GM12878 (cell line): ENCODE measurements around the gene DNASE1L1. TPM values are rescaled to one million over a fixed set of nuclear protein-coding genes. Genes with fewer than 3 reads are reported as not detected.

Experiments used
- ATAC-seq: fragments of 200-7000 bp; cut with Tn5 transposase; 3 replicates; pipeline ENCODE4 v1.9.1; 2020; ENCODE audit warnings: mild to moderate bottlenecking, moderate library complexity
- BruUV-seq: library from RNA; stranded (reverse); fragments of 400-500 nt; replicated peaks from 2 replicates; lab custom pipeline; 2021; lab: Mats Ljungman, UMichigan
- CTCF ChIA-PET: fragments of 300-600 bp; sonication (Branson Sonifier 250); formaldehyde crosslinking; extraction: SDS; loops from one replicate; lab custom pipeline; 2021; ENCODE audit warnings: inconsistent platforms; lab: Yijun Ruan, JAX
- POLR2A ChIA-PET: fragments of 350-600 bp; formaldehyde crosslinking; extraction: SDS; loops from one replicate; lab custom pipeline; 2021; ENCODE audit warnings: inconsistent platforms; lab: Charles Lee
- RAD21 ChIA-PET: fragments of 300-600 bp; sonication (Branson Sonifier 250); formaldehyde crosslinking; loops from one replicate; lab custom pipeline; 2023; ENCODE audit warnings: antibody characterized with exemption; ENCODE audit not compliant: unreplicated experiment; lab: Charles Lee
- SMC1A ChIA-PET: fragments of 300-600 bp; sonication (Branson Sonifier 250); formaldehyde crosslinking; loops from one replicate; lab custom pipeline; 2023; ENCODE audit not compliant: unreplicated experiment, uncharacterized antibody; lab: Charles Lee
- DNase-seq: peaks from one replicate; pipeline ENCODE4 v3.0.0-alpha.2; 2011; ENCODE audit warnings: low read depth, low spot score
- FAIRE-seq: peaks from 3 replicates; lab custom pipeline; 2011; peaks lifted over from hg19 to GRCh38; lab: Jason Lieb, UNC
- H2AFZ ChIP-seq: 2 replicates; pipeline ENCODE4 v1.6.0; 2011; ENCODE audit warnings: low read depth, low read length, control low read depth; ENCODE audit not compliant: control insufficient read depth
- H3K27ac ChIP-seq: 2 replicates; pipeline ENCODE4 v1.5.1; 2011; ENCODE audit warnings: control low read depth; ENCODE audit not compliant: control insufficient read depth, insufficient read depth
- H3K27me3 ChIP-seq, 2 experiments: replicated peaks in 1 of 2; 2 replicates each; pipeline versions ENCODE4 v1.6.0 to v1.6.1; 2011; ENCODE audit warnings: low read length in 1 of 2; ENCODE audit not compliant: control insufficient read depth in 2 of 2, insufficient read depth in 2 of 2
- H3K36me3 ChIP-seq, 2 experiments: 2 replicates each; pipeline ENCODE4 v1.5.1; 2011; ENCODE audit warnings: low read length in 1 of 2; ENCODE audit not compliant: control insufficient read depth in 2 of 2, insufficient read depth in 2 of 2
- H3K4me1 ChIP-seq: 2 replicates; pipeline ENCODE4 v1.6.1; 2011; ENCODE audit warnings: mild to moderate bottlenecking, low read length, moderate library complexity, mixed read lengths; ENCODE audit not compliant: control insufficient read depth, insufficient read depth
- H3K4me2 ChIP-seq: 2 replicates; pipeline ENCODE4 v1.6.0; 2011; ENCODE audit warnings: control low read depth; ENCODE audit not compliant: control insufficient read depth, insufficient read depth
- H3K4me3 ChIP-seq: fragments of 200-600 bp; sonication (generic); 2 replicates; pipeline ENCODE4 v1.5.1; 2016
- H3K79me2 ChIP-seq: 2 replicates; pipeline ENCODE4 v1.6.0; 2011; ENCODE audit warnings: low read length; ENCODE audit not compliant: control insufficient read depth, insufficient read depth
- H3K9ac ChIP-seq: 2 replicates; pipeline ENCODE4 v1.8.0; 2011; ENCODE audit warnings: low read length, control low read depth, mixed read lengths; ENCODE audit not compliant: control insufficient read depth, insufficient read depth
- H3K9me3 ChIP-seq: replicated peaks from 3 replicates; pipeline ENCODE4 v1.5.1; 2011; ENCODE audit warnings: mild to moderate bottlenecking, low read length; ENCODE audit not compliant: control insufficient read depth, insufficient read depth
- H4K20me1 ChIP-seq: 2 replicates; pipeline ENCODE4 v1.6.0; 2011; ENCODE audit not compliant: control insufficient read depth, insufficient read depth
- NFYB ChIP-seq: IDR thresholded peaks from 2 replicates; pipeline ENCODE4 v1.6.1; 2011; ENCODE audit warnings: low read depth, mild to moderate bottlenecking, low read length, improper control_type of control experiment, moderate library complexity; ENCODE audit not compliant: insufficient read depth
- NKRF ChIP-seq: fragments of 450-650 bp; conservative IDR thresholded peaks from 2 replicates; pipeline ENCODE4 v1.6.1; 2017; ENCODE audit warnings: mild to moderate bottlenecking, moderate library complexity
- POLR2A ChIP-seq: IDR thresholded peaks from 2 replicates; pipeline ENCODE4 v1.6.1; 2011; ENCODE audit warnings: low read depth, mild to moderate bottlenecking, low read length
- POLR2AphosphoS2 ChIP-seq: IDR thresholded peaks from 2 replicates; pipeline ENCODE4 v1.6.1; 2011; ENCODE audit warnings: low read depth, mild to moderate bottlenecking, low read length, improper control_type of control experiment, moderate library complexity
- STAT1 ChIP-seq: fragments of 450-650 bp; conservative IDR thresholded peaks from 2 replicates; pipeline ENCODE4 v1.6.1; 2014; ENCODE audit warnings: antibody characterized with exemption, mild to moderate bottlenecking
- TCF3 ChIP-seq: IDR thresholded peaks from 2 replicates; pipeline ENCODE4 v1.6.1; 2012; ENCODE audit warnings: low read depth, mild to moderate bottlenecking, low read length, borderline replicate concordance; ENCODE audit not compliant: insufficient read depth
- WGBS: methylation state at CpG from one replicate; pipeline ENCODE4 v1.1.6; 2016; ENCODE audit warnings: low lambda C conversion rate; ENCODE audit not compliant: insufficient replicate concordance, insufficient coverage; ENCODE audit errors: missing lambda C conversion rate; 5-methylcytosine and 5-hydroxymethylcytosine counted together
- in situ Hi-C: fragments of 300-500 bp; cut with MboI; formaldehyde crosslinking; loops from 9 replicates; pipeline ENCODE4 v1.14.3; 2018; ENCODE audit warnings: mixed read lengths
- intact Hi-C: fragments of 100-400 bp; cut with micrococcal nuclease; formaldehyde crosslinking; loops from one replicate; pipeline ENCODE4 v1.14.2; 2022; ENCODE audit not compliant: unreplicated experiment
- polyA plus RNA-seq, 11 experiments: library from polyadenylated mRNA; depleted of rRNA in 4 of 11; unstranded in 6 of 11; stranded (reverse) in 5 of 11; fragments of >200 nt; fragmentation: Nextera tagmentation in 4 of 11; fragmentation: Illumina TruSeq in 1 of 11; extraction: Ambion mirVana in 4 of 11; extraction: Trizol in 1 of 11; gene quantifications; 1 replicate in 1 of 11; 2 replicates in 10 of 11; pipeline versions ENCODE4 v1.2.1 to v1.2.3, GENCODE V29; 2011 to 2016; ENCODE audit warnings: inconsistent platforms in 2 of 11, missing spikeins in 2 of 11, low read depth in 1 of 11
- total RNA-seq, 4 experiments: library from RNA; depleted of rRNA in 3 of 4; stranded (reverse); fragments of >200 nt in 3 of 4; fragmentation: Illumina TruSeq in 1 of 4; extraction: Trizol in 1 of 4; gene quantifications; 2 replicates each; pipeline versions ENCODE4 v1.2.1 to v1.2.3, GENCODE V29; 2013 to 2021
- TF ChIP-seq, protein P1 (sequence below): fragments of 450-650 bp; IDR thresholded peaks from 2 replicates; pipeline ENCODE4 v1.6.1; 2016; ENCODE audit warnings: mild to moderate bottlenecking, moderate library complexity, borderline replicate concordance

Gene DNASE1L1
- total and polyA plus RNA-seq, 10 of the 15 experiments (the other 5 are each of a cell fraction or from before 2014, with no cell fraction given), result 0.60 to 22.7 (median 6.8) TPM

GRCh38 chrX:154365997-154366665 is 42.9 kb downstream of the DNASE1L1 start (continued):
- TF ChIP-seq, protein P1, sequence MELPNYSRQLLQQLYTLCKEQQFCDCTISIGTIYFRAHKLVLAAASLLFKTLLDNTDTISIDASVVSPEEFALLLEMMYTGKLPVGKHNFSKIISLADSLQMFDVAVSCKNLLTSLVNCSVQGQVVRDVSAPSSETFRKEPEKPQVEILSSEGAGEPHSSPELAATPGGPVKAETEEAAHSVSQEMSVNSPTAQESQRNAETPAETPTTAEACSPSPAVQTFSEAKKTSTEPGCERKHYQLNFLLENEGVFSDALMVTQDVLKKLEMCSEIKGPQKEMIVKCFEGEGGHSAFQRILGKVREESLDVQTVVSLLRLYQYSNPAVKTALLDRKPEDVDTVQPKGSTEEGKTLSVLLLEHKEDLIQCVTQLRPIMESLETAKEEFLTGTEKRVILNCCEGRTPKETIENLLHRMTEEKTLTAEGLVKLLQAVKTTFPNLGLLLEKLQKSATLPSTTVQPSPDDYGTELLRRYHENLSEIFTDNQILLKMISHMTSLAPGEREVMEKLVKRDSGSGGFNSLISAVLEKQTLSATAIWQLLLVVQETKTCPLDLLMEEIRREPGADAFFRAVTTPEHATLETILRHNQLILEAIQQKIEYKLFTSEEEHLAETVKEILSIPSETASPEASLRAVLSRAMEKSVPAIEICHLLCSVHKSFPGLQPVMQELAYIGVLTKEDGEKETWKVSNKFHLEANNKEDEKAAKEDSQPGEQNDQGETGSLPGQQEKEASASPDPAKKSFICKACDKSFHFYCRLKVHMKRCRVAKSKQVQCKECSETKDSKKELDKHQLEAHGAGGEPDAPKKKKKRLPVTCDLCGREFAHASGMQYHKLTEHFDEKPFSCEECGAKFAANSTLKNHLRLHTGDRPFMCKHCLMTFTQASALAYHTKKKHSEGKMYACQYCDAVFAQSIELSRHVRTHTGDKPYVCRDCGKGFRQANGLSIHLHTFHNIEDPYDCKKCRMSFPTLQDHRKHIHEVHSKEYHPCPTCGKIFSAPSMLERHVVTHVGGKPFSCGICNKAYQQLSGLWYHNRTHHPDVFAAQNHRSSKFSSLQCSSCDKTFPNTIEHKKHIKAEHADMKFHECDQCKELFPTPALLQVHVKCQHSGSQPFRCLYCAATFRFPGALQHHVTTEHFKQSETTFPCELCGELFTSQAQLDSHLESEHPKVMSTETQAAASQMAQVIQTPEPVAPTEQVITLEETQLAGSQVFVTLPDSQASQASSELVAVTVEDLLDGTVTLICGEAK, result no peak
- 0 out of 2 replicates have a peak, but pooled peaks have one; percentile 22 for TF ChIP-seq POLR2AphosphoS2
- TF ChIP-seq STAT1, result no peak
- no peak for TF ChIP-seq NFYB

DNA sequence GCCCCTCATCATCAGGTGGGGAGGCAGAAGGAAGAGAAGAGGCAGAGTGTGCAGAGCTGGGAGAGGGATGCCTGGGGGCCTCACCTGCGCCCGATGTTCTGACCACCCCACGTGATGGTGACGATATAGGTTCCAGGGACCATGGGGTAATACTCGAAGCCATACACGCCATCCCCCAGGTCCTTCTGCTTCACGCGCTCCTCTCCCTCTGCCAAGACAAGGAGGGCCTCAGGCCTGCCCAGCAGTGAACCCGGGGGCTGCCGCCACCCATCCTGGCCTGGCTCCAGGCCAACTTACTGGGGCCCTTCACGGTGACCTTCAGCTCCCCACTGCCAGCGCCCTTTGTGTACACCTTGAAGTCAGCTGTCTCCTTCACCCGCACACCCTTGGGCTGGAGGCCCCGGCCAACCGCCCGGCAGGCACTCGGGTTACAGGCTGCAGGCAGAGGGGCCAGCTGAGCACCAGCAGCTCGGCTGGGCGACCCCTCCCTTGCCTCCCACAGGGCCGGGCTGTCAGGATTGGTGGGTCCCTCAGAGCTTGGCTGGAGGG is 43.9 kb downstream of the DNASE1L1 start:
- POLR2A ChIA-PET, result no interaction called here

More for the DNA sequence above, 43.9 kb downstream of the DNASE1L1 start:
- Histone ChIP-seq H3K4me2 (no peak overlapping the region), H3K9me3 (no peaks in the 10 kb centered on the region; the same call in 2 of the 3 replicates), H3K79me2 (peaks cover 25% of the 10 kb centered on the region), H3K9ac (no peak overlapping the region), H4K20me1 (no peaks in the 10 kb centered on the region), H3K4me3 (no peak overlapping the region), H3K4me1 (no peaks in the 10 kb centered on the region), H3K36me3 (peaks cover 6 to 44% of the 10 kb centered on the region in 2 experiments; a peak in 3 of 4 replicates), H3K27me3 (no peaks in the 10 kb centered on the region), H2AFZ (no peak overlapping the region), H3K27ac (no peak overlapping the region)
- TF ChIP-seq NKRF (no peak), POLR2A (peak; percentile 28), TCF3 (0 out of 2 replicates have a peak, but pooled peaks have one; percentile 9)
- CTCF ChIA-PET, result no interaction called here
- in situ Hi-C loops (no loop called here), intact Hi-C loops (no loop called here)
- WGBS, result 67% methylated on average over 20 of the region's 20 CpGs
- ATAC-seq (no peak), DNase-seq (no peak), FAIRE-seq (no peak)
- no TSS peak for BruUV-seq
- RAD21 ChIA-PET, result no interaction called here
- SMC1A ChIA-PET, result no interaction called here
